PC-9 (cell line): Measurements from ENCODE around the gene PKHD1. TPM values are rescaled to one million over a fixed set of nuclear protein-coding genes. Genes with fewer than 3 reads are reported as not detected.
A peak's percentile ranks its signal among the peaks of the same experiment; 100 is the strongest.

Experiments
- BruUV-seq: library from RNA; stranded (reverse); fragments of 400-500 nt; replicated peaks from 2 replicates; lab custom pipeline; 2021; lab: Mats Ljungman, UMichigan
- CTCF ChIA-PET: fragments of 300-600 bp; sonication (Branson Sonifier 250); formaldehyde crosslinking; loops from one replicate; lab custom pipeline; 2022; ENCODE audit warnings: antibody characterized with exemption; lab: Charles Lee
- POLR2A ChIA-PET: fragments of 300-600 bp; sonication (Branson Sonifier 250); formaldehyde crosslinking; loops from one replicate; lab custom pipeline; 2022; ENCODE audit warnings: antibody characterized with exemption; ENCODE audit not compliant: unreplicated experiment; lab: Charles Lee
- DNase-seq, 2 experiments: peaks; one replicate each; pipeline versions ENCODE4 v3.0.0 to v3.0.0-alpha.2; 2015 to 2022; ENCODE audit warnings: mixed read lengths in 1 of 2
- H2AFZ ChIP-seq: fragments of 200-600 bp; sonication (generic); 2 replicates; pipeline ENCODE4 v1.8.1; 2017; ENCODE audit warnings: antibody characterized with exemption
- H3F3A ChIP-seq: fragments of 200-600 bp; sonication (generic); 2 replicates; pipeline ENCODE4 v1.8.1; 2017; ENCODE audit warnings: antibody characterized with exemption, mild to moderate bottlenecking, low read depth; ENCODE audit not compliant: insufficient read depth
- H3K27ac ChIP-seq: fragments of 200-600 bp; sonication (generic); 2 replicates; pipeline ENCODE4 v1.6.1; 2016; ENCODE audit warnings: mixed run types
- H3K27me3 ChIP-seq: fragments of 200-600 bp; sonication (generic); 2 replicates; pipeline ENCODE4 v1.6.1; 2016; ENCODE audit warnings: low read depth, mixed run types; ENCODE audit not compliant: insufficient read depth
- H3K36me3 ChIP-seq: fragments of 200-600 bp; sonication (generic); 2 replicates; pipeline ENCODE4 v1.6.1; 2016; ENCODE audit warnings: low read depth, mixed run types
- H3K4me1 ChIP-seq: fragments of 200-600 bp; sonication (generic); replicated peaks from 2 replicates; pipeline ENCODE4 v1.6.1; 2016; ENCODE audit warnings: mixed run types; ENCODE audit not compliant: insufficient read depth
- H3K4me2 ChIP-seq: fragments of 200-600 bp; sonication (generic); 2 replicates; pipeline ENCODE4 v1.6.1; 2017; ENCODE audit warnings: mixed run types
- H3K4me3 ChIP-seq: fragments of 200-600 bp; sonication (generic); 2 replicates; pipeline ENCODE4 v1.6.1; 2016; ENCODE audit warnings: mixed run types
- H3K79me2 ChIP-seq: fragments of 200-600 bp; sonication (generic); 2 replicates; pipeline ENCODE4 v1.6.1; 2017; ENCODE audit warnings: low read depth, mixed run types
- H3K9me2 ChIP-seq: fragments of 200-600 bp; sonication (generic); 2 replicates; pipeline ENCODE4 v1.8.1; 2017; ENCODE audit warnings: mild to moderate bottlenecking; ENCODE audit not compliant: insufficient read depth
- H3K9me3 ChIP-seq: fragments of 200-600 bp; sonication (generic); 2 replicates; pipeline ENCODE4 v1.8.1; 2016; ENCODE audit warnings: low read depth; ENCODE audit not compliant: insufficient read depth
- H4K20me1 ChIP-seq: fragments of 200-600 bp; sonication (generic); 2 replicates; pipeline ENCODE4 v1.8.1; 2017; ENCODE audit not compliant: insufficient read depth
- EZH2 ChIP-seq: fragments of 200-600 bp; sonication (generic); IDR thresholded peaks from 2 replicates; pipeline ENCODE4 v1.8.0; 2017; ENCODE audit warnings: antibody characterized with exemption, low read depth
- intact Hi-C: fragments of 100-400 bp; cut with micrococcal nuclease; formaldehyde crosslinking; loops from one replicate; pipeline ENCODE4 v1.10.0; 2022; ENCODE audit not compliant: unreplicated experiment
- total RNA-seq: library from RNA; stranded (reverse); gene quantifications from 2 replicates; pipeline ENCODE4 v1.2.3, GENCODE V29; 2021
- TF ChIP-seq, protein P1 (sequence below): fragments of 200-600 bp; sonication (generic); conservative IDR thresholded peaks from 2 replicates; pipeline ENCODE4 v1.6.1; 2017; ENCODE audit warnings: mixed run types, antibody characterized with exemption, mild to moderate bottlenecking, moderate library complexity

PKHD1 gene
- total RNA-seq, 1 experiment from 2014 or later, result not detected

DNA sequence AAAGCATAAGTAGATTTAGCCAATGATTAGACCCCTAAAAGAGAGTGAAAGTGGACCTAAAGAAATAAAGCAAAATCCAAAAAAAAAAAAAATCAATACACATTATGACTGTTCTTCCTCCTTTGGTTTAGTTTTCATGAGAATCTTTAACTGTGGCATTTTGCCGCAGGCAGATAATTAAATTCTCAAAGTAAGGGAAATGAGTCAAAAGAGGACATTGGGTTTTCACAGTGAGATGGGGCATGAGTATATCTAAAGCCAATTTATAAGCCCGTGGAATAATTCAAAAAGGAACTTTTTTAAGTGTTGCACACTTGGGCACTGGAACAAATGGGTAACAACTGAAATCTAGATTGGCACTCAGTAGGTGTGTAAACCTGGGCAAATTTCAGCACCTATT is 230.3 kb downstream of the PKHD1 start:
- Histone ChIP-seq H3K27ac (no peak overlapping the region), H3K4me2 (no peak overlapping the region), H2AFZ (no peak overlapping the region), H3K36me3 (no peaks in the 10 kb centered on the region), H3K4me1 (no peaks in the 10 kb centered on the region), H3K4me3 (no peak overlapping the region), H3K9me2 (no peaks in the 10 kb centered on the region), H3K27me3 (no peaks in the 10 kb centered on the region), H3K9me3 (no peaks in the 10 kb centered on the region), H4K20me1 (no peaks in the 10 kb centered on the region), H3K79me2 (no peaks in the 10 kb centered on the region), H3F3A (no peaks in the 10 kb centered on the region)
- intact Hi-C loops, result loop anchor here (10.0 kb wide), 1 partner anchor 168 kb away; no protein-coding TSS in a partner anchor
- DNase-seq, result no peak
- no TSS peak for BruUV-seq
- ChIA-PET POLR2A (no interaction called here), CTCF (no interaction called here)
- TF ChIP-seq, protein P1, sequence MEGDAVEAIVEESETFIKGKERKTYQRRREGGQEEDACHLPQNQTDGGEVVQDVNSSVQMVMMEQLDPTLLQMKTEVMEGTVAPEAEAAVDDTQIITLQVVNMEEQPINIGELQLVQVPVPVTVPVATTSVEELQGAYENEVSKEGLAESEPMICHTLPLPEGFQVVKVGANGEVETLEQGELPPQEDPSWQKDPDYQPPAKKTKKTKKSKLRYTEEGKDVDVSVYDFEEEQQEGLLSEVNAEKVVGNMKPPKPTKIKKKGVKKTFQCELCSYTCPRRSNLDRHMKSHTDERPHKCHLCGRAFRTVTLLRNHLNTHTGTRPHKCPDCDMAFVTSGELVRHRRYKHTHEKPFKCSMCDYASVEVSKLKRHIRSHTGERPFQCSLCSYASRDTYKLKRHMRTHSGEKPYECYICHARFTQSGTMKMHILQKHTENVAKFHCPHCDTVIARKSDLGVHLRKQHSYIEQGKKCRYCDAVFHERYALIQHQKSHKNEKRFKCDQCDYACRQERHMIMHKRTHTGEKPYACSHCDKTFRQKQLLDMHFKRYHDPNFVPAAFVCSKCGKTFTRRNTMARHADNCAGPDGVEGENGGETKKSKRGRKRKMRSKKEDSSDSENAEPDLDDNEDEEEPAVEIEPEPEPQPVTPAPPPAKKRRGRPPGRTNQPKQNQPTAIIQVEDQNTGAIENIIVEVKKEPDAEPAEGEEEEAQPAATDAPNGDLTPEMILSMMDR, result no peak
- TF ChIP-seq EZH2, result no peak

DNA sequence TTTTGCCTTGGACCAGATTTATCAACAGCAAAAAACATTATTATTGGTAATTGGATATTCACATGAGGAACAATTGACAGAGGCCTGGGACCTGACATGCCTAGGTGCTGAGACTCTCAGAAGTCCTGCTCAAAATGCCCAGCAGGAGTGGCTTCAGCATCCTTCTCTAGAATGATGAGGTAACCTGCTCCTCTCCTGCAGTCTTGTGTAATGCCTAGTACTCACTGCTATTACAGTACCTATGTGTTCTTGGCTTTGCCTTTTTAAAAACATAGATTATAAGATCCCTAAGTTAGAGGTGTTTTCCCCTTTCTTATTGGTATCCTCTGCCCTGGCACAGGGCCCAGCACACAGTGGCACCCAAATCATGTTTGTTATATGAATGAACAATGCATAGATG is 230.9 kb downstream of the PKHD1 start:
- CTCF ChIA-PET, result no interaction called here
- no peaks in the 10 kb centered on the region for H3K79me2 ChIP-seq
- H3K4me3 ChIP-seq, result no peak overlapping the region
- TF ChIP-seq, protein P1, result no peak
- no peak for TF ChIP-seq EZH2
- no peak for DNase-seq
- no peaks in the 10 kb centered on the region for H3F3A ChIP-seq
- H3K36me3 ChIP-seq, result no peaks in the 10 kb centered on the region
- no peak overlapping the region for H3K4me2 ChIP-seq
- BruUV-seq, result no TSS peak
- POLR2A ChIA-PET, result no interaction called here
- H3K4me1 ChIP-seq, result no peaks in the 10 kb centered on the region
- H3K9me3 ChIP-seq, result no peaks in the 10 kb centered on the region
- H3K27me3 ChIP-seq, result no peaks in the 10 kb centered on the region
- intact Hi-C loops, result loop anchor here (10.0 kb wide), 1 partner anchor 168 kb away; no protein-coding TSS in a partner anchor
- H2AFZ ChIP-seq, result no peak overlapping the region
- H3K9me2 ChIP-seq, result no peaks in the 10 kb centered on the region
- no peak overlapping the region for H3K27ac ChIP-seq
- H4K20me1 ChIP-seq, result no peaks in the 10 kb centered on the region

DNA sequence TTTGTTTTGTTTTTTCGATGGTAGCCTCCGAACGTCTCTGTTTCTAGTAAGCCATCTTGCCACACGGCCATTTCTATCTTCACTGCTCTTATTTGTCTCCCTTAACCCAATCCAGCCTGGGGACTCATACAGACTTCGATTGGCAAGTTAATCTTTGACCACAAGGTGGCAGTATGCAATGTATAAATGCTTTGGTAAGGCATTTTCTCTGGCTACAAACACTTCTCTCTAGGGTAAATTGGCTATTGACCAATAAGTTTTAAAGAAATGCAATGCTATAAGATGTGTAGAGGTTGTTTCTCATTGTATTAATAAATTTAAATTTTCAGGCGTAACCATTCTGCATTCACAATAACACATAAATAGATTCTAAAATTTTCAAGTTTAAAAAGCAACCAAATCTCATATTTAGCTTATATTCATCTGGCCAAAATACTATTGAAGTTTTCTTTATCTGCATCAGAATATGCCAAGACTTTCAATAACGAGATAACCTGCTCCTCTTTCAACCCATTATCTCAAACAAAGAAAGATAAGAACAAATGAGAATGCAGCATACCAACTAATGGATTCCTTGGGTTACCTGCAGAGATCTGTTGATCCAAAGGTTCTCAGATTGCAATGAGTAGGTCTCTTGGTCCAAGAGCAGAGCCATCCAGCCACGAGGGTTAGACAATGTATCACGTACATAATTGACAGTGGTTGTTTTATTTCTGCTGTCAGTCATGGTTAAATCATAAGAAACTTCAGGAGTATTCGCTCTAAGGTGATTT is 231.9 kb downstream of the PKHD1 start:
- H3F3A ChIP-seq, result no peaks in the 10 kb centered on the region
- no peaks in the 10 kb centered on the region for H3K36me3 ChIP-seq
- no peaks in the 10 kb centered on the region for H3K9me2 ChIP-seq
- H4K20me1 ChIP-seq, result no peaks in the 10 kb centered on the region
- no TSS peak for BruUV-seq
- no peak overlapping the region for H3K4me3 ChIP-seq
- no peaks in the 10 kb centered on the region for H3K4me1 ChIP-seq
- TF ChIP-seq, protein P1, result peak; percentile 78
- TF ChIP-seq EZH2, result no peak
- H3K9me3 ChIP-seq, result no peaks in the 10 kb centered on the region
- no peak overlapping the region for H3K27ac ChIP-seq
- H2AFZ ChIP-seq, result no peak overlapping the region
- peak in 1 of 2 experiments; percentile 54 for DNase-seq
- POLR2A ChIA-PET, result no interaction called here
- no peaks in the 10 kb centered on the region for H3K27me3 ChIP-seq
- no peaks in the 10 kb centered on the region for H3K79me2 ChIP-seq
- CTCF ChIA-PET, result no interaction called here
- H3K4me2 ChIP-seq, result no peak overlapping the region
- intact Hi-C loops, result loop anchor here (1.0 to 10.0 kb wide), 2 partner anchors 104 to 169 kb away; no protein-coding TSS in a partner anchor
